GM15510 (cell line): ENCODE results near the gene COMMD3.

Source experiments
- POLR2A ChIP-seq: IDR thresholded peaks from 3 replicates; pipeline ENCODE4 v1.6.1; 2011; ENCODE audit warnings: borderline replicate concordance; ENCODE audit not compliant: insufficient read length; ENCODE audit errors: extremely low read depth

The COMMD3 gene

DNA sequence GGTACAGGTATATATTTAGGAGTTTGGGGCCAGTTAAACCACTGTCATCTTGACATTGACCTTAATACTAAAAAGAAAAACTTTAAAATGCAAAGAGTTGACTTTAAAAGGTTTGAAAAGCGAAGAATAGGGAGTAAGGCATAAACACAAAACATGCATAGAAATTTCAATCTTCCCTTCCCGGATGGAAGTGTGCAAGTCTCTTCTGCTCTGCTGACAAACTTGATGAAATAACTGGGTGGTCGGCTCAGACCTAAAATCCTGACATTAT, 25.7 kb downstream of the COMMD3 start:
- no peak for TF ChIP-seq POLR2A

DNA sequence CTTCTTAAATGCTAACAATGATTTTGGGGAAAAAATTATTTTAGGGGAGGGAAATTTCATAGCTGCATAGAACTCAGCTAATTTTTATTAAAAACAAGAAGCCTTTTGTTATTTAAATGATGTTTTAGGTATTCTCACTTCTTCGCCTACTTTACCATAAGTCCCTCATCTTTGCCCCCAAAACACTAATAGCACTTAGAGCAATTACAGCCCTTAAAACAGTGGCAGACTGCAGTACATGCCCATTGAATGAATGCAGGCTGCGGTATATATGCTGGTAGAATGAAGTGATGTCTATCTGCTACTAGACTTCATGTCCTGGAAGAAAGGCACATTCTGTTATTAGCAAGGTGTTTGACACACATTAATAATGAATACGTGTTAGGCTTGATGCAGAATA, 26.2 kb downstream of the COMMD3 start:
- TF ChIP-seq POLR2A = no peak

DNA sequence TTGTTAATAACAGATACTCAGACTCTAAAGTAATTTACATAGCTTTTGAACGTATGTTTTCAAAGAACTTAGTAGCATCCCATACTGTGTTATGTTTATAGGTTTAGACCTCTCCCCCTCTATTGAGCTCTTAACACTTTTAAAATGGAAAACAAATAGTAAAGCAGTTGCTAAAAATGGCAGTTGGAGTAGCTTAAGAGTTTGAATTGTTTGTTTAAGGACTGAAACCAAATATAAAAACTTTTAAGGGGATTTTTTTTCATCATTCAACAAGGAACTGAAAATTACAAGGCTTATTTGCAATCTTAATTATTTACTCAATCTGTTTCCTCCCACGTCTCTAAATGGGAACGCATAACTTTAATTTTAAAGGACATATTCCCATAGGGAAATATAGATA, 27.5 kb downstream of the COMMD3 start:
- no peak for TF ChIP-seq POLR2A

DNA sequence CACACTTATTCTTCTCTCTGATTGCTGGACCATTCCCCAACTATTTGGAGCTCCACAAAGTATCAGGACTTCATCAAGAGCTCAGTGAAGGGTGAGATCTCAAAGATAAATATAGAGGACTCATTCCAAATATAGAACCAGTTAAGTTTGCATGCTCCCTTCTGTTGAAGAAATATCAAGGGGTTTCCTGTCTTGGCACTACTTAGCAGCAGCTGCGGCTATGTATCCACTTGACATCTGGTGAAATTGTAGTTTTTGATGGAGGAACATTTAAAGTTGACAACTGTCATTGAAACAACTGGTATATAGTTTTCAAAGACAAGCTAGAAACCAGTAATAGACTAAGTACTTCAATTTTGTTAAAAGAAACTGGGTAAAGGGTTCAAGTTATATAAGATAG, 28.1 kb downstream of the COMMD3 start:
- TF ChIP-seq POLR2A = no peak

DNA sequence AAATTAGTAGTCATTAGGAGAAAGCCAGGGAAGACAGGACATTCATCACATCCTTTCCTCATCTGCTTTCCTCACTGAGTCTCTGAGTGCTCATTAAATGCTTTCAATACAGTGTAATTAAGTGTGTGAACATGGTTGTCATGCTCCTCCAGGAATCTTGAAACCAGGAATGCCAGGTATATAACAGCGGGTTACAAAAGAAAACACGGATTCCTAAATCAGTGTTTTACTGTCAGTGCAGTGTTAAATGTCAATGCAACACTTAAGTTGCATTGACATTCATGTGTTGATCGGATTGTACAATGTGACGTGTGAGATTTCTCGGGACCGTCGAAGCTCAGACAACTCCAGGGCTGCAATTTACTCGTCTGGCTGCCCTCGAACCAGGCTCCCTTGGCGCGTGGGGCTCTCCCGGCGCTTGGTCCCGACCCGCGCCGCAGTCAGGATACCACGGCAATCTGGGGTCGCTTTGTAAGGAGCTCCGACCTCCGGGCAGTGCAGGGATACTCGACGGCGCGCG, 28.7 kb downstream of the COMMD3 start:
- no peak for TF ChIP-seq POLR2A

GRCh38 chr10:22345301-22346095, 29.3 kb downstream of the COMMD3 start, which contains the start of gene SPAG6:
Gene SPAG6 (plus strand): TSS chr10:22345496. CDS start chr10:22345612, 116 bp downstream.
- no peak for TF ChIP-seq POLR2A

DNA sequence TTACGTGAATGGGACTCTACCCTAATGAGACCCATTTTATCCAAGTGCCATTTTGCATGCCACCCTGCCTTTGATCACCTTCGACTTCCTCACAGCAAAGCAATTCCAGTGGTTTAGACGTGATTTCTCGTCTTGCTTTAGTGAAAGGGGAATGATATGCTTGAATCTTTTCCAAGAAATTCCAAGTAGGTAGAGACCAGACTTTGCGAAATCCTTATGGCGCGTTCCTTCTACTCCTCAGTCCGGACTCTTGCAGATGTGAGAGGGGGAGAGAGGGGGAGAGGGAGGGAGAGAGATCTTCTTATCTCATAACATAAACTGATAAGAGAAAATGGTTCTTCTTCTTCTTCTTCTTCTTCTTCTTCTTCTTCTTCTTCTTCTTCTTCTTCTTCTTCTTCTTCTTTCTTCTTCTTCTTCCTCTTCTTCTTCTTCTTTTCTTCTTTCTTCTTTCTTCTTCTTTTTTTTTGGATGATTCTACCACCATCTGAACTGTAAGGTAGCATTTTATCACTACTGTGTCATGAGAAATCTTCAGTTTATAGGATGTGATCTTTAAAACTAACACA, 30.0 kb downstream of the COMMD3 start:
- no peak for TF ChIP-seq POLR2A

DNA sequence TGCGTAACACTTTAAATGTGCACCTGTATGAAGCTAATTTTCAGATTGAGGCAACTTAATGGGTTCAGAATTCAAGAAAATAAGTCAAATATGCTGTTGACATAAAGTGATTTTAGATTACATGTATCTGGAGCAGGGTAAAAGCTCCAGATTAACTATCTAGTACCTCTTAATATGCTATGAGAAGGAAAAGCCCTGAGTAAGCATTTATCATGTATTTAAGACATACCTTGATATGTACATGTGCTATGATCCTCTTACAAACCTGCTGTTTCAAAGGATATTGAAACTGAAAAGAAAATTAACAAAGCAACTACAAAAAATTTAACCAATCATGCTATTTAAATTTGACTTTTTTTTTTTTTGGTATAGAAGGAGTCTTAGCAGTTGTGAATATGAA, 33.6 kb downstream of the COMMD3 start:
- TF ChIP-seq POLR2A = no peak

GRCh38 chr10:22351131-22351703, 35.0 kb downstream of the COMMD3 start:
- TF ChIP-seq POLR2A = no peak

- TF ChIP-seq POLR2A = no peak
These were observed 40.2 kb downstream of the COMMD3 start for GRCh38 chr10:22356324-22356873.

DNA sequence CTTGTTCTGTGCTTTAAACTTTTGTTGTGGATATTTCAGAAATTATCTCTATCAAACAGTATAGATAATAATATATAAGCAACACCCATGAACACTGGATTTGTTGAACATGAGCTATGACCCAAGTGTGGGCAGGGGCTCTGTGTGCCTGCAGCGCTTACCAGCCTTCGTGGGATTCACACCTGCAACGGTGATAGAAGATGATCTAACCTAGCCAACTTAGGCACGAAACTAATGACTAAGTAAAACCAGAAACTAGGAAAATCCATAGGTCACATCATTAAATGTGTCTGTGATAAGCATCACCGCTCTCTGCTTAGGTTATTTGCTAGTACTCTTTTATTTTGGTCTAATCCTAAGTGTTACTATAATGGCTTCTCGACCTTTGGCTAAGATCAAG, 47.1 kb downstream of the COMMD3 start:
- no peak for TF ChIP-seq POLR2A

GRCh38 chr10:22364407-22365140, 48.4 kb downstream of the COMMD3 start:
- TF ChIP-seq POLR2A = no peak

- no peak for TF ChIP-seq POLR2A
These were observed 49.0 kb downstream of the COMMD3 start for GRCh38 chr10:22365233-22365632.

GRCh38 chr10:22365644-22366434, 49.7 kb downstream of the COMMD3 start:
- TF ChIP-seq POLR2A = no peak
